IPS-18c (cell line): ENCODE data around the gene MDP1.

Experiments used
- H3K4me3 ChIP-seq: 2 replicates; pipeline ENCODE4 v1.7.0; 2013; ENCODE audit warnings: low read depth, mild to moderate bottlenecking, low read length, moderate library complexity; ENCODE audit not compliant: insufficient read depth
- H3K9me3 ChIP-seq: one replicate; pipeline ENCODE4 v1.6.1; 2013; ENCODE audit warnings: mild to moderate bottlenecking, low read length, moderate library complexity; ENCODE audit not compliant: control insufficient read depth, insufficient read depth

MDP1 gene

DNA sequence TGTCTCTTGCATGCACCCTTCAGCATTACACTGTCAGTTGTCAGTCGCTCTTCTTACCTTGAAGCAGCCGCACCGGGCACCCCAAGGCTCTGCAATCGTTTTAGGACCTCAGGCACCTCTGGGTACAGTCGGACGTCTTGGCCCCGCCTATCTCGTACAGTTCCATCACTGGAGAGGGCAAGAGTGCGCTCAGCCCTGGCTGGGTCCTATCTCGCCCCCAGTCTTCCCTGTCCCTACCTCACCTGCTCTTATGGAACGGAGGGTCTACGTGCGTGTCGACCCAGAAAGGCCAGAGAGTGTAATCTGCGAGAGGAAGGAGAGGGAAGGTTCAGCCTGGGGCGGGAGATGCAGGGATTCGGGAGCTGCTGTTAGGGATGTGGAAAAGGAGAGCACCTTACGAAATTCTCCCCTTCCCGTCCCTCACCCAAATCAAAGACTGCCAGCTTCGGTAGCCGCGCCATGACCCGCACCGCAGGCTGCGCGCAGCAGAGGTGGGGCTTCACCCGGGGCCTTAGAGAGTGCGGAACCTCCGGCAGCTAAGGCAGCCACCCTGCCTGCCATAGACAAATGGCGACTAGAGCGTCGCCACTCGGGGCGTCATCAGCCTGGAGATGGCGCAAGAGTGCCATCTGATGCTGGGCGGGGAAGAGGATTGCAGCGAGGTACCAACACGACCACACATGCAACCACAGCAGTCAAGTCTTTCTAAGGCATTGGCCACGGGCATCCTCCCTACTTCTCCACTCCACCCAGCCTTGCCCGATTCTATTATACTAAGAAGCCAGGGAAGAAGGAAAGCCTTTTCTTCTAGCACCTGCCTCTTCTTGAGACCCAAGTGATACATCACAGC is at the start of gene MDP1:
MDP1 (minus strand) TSS at position 572 of the 850 bp plus-strand sequence; CDS start at position 461, 111 bp downstream.
- Histone ChIP-seq H3K4me3 (peak within 1 kb of the TSS; percentile 94), H3K9me3 (no peaks in the 10 kb centered on the region)

DNA sequence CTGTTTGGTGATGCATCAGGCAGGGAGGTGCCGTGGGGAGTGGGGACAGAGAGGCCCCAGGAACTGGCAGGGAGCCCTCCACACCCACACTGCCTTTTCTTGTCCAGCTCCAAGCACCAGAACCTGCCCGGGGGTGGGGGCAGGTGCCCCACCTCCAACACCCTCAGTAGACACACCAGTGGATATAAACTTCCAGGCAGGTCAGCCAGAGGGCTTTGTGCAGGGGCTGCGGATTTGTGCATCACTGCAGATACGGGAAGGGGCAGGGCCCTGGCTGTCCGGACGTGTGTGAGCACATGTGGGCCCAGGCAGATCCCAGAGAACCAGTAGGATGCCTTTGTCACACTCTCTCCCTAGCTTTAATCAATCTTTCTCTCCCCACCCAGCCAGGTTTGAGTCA is 48.4 kb upstream of the MDP1 start:
- H3K4me3 ChIP-seq, result no peak overlapping the region
- no peaks in the 10 kb centered on the region for H3K9me3 ChIP-seq

DNA sequence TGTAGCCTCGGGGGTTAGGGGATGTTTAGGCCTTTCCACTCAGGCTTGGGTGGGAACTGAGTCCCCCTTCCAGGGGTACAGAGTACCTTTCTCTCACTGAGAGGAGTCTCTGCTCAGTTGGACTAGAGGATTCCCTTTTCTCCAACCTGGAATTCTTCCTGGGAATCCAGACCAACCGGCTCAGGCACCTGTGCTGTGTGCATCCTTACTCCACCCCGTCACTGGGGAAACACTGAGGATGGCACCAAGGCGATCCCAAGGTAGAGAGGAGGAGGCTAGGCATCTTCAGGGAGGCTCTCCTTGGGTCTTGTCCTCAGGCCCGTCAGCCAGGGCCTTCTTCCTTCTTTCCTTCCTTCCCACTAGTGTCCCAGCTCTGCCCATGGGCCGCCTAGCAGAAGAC is 48.0 kb upstream of the MDP1 start:
- Histone ChIP-seq H3K9me3 (no peaks in the 10 kb centered on the region), H3K4me3 (no peak overlapping the region)

DNA sequence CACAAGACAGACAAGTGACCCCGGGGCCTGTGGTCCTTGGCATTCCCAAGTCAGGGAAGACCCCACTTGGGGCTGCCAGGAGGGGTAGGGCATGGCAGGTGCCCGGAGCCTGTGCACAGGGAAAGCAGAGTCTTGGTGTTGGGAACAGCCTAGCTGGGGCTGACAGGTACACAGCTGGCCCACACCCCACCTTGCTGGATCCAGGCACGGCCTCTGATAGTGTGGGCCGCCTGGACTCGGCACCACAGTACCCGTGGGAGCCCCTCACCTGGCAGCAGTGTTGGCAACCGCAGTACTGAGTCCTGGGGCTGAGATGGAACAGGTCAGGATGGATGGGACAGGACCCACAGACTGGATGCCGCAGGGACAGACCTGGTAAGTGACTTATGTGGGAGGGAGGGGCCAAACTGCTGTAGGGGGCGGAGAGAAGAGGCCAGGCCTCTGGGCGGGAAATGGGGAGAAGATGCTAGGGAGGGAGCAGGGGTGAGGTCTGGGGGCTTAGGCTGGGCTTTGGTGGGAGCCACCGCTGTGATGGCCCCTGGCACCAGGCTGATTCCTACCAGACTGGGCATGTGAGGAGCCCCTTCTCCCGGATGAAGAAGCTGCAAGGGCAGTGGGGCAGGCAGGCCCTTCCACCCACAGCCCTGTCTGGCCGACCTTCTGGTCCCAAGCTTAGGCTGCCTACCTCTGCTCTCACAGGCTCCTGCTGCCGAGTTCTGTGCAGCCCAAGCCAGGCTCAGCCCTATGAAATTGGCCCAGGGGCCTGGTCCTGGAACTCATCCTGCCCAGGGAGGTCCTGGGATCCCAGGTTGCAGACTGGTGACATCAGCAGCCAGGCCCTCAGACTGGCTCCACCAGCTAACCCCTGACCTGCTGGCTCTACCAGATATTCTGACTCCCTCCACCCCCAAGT is 47.2 kb upstream of the MDP1 start, which contains the start of gene TGM1:
TGM1 (minus strand) TSS at position 357 of the 913 bp plus-strand sequence. CDS start 825 bp downstream, outside the sequence.
- Histone ChIP-seq H3K9me3 (no peaks in the 10 kb centered on the region), H3K4me3 (no peak within 1 kb of the TSS)

DNA sequence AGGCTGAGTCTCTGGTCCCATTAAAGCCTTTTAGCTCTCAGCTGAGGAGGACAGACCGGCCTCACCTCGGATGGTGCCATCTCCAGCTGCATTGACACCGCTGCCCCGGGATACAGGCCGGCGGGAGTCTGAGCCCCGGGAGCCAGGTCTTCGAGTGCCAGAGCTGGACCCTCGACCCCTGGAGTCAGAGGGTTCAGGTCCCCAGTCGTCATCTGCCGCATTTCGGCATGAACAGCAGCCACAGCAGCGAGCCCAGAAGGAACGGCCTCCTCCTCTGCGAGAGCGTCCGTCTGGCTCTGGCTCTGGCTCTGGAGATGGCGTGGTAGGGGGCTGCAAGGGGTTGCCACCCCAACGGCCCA is 46.1 kb upstream of the MDP1 start:
- Histone ChIP-seq H3K4me3 (no peak overlapping the region), H3K9me3 (no peaks in the 10 kb centered on the region)

DNA sequence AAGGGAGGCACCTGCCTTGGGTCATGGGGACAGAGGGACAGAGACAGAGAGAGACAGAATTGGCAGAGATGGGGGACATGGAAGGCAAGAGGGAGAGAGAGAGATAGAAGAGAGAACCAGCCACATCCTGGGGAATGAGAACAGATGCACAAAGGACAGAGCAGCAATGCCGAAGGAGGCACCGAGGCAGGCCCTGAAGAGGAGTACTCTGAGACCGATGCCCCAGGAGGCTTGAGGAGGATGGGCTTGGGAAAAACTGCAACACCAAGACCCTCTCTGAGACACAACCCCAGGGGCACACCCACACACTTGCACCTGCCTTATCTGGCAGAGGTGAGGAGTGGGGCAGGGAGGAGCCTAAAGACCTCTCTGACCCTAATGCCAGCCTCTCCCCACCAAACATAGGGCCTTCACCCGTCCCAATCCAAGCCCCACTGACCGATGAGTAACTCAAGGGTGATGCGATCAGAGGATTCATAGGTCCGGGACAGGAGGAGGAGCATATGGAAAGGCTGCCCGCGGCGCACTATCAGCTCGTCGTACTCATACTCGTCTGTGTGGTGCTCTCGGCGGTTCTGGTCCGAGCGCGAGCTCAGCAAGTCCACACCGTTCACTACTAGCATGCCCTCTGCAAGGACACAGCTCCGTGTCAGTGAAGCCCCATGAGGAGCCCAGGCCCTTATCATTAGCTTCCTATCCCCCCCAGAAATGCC is 45.5 kb upstream of the MDP1 start:
- H3K4me3 ChIP-seq, result no peak overlapping the region
- H3K9me3 ChIP-seq, result no peaks in the 10 kb centered on the region

DNA sequence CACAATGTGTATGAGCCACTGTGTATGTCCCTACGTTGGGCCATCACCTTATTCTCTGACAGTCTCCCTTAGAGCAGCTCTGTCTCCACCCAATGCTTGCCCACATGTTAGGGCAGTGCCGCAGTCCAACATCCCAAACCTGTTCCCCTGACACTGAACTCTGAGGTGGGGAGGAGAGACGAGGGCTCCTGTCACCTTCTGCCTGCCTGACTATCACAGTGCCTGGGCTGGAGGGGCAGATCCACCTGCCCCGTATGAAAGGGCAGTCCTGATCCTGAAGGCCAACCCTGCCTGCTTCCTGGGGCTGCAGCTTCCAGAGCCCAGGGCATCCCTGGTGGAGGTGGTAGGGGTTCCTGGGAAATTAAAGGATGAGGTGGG is 44.9 kb upstream of the MDP1 start:
- no peak overlapping the region for H3K4me3 ChIP-seq
- H3K9me3 ChIP-seq, result no peaks in the 10 kb centered on the region

DNA sequence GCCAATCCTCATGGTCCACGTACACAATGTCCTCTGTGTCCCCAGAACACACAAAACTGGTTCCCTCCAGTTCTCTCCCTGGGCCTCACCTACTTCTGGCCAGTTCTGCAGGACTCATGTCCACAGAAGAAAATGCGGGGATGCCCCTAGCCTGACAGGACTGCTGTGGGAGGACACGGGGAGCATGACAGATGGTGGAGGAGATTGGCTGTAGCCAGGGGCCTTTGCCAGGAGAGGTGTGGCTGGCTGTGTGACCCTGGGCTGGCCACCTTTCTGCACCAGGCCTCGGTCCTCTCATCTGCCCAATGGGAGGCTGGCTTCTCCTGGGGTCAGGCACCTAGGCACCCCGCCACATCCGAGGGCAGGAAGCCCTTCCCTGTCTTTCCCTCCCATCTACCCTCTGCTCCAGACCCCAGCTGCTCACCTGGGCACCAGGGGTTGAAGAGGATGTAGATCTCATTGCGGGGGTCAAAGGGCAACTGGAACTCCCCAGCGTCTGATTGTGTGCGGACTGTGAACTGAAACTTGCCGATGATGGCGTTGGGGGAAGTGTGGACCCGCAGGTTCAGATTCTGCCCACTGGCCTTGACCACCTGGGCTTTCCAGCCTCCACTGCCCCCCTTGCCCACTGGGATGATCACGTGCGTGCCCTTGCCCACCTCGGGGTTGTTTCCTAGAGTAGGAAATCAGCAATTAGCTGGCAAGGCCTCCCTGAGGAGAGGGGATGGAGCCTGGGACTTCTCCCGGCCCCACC is 44.3 kb upstream of the MDP1 start:
- no peaks in the 10 kb centered on the region for H3K9me3 ChIP-seq
- no peak overlapping the region for H3K4me3 ChIP-seq

DNA sequence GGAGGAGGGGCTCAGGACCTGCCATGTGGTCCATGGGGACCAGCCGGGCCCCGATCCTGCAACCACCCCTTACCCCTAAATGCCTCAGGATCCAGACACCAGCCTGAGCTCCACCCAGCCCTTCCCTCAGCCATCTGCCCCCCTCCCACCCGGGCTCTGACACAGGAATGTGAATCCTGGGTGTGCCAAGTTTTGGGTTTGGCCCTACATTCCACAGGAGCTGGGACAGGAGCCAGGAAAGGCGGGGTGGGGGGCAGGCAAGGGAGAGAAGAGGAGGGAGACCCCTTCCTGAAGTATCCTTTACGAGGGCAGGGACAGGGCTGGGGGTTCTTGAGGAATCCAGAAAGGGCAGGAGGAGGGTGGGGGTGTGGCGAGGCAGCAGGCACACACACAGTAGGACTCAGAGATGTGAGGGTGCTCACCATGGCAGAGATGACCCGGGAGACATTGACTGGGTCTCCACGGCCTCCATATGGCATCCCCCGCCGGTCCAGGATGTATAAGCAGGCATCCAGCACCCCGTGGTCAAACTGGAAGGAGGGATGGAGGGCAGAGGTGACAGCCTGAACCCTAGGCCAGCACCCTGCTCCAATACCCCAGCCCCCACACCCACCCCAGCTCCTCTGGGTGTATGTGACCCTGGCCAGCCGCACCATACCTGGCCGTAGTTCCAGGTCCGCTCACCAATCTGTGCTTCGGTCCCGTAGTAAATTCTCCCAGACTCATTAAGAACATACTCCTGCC is 43.6 kb upstream of the MDP1 start:
- Histone ChIP-seq H3K9me3 (no peaks in the 10 kb centered on the region), H3K4me3 (no peak overlapping the region)

DNA sequence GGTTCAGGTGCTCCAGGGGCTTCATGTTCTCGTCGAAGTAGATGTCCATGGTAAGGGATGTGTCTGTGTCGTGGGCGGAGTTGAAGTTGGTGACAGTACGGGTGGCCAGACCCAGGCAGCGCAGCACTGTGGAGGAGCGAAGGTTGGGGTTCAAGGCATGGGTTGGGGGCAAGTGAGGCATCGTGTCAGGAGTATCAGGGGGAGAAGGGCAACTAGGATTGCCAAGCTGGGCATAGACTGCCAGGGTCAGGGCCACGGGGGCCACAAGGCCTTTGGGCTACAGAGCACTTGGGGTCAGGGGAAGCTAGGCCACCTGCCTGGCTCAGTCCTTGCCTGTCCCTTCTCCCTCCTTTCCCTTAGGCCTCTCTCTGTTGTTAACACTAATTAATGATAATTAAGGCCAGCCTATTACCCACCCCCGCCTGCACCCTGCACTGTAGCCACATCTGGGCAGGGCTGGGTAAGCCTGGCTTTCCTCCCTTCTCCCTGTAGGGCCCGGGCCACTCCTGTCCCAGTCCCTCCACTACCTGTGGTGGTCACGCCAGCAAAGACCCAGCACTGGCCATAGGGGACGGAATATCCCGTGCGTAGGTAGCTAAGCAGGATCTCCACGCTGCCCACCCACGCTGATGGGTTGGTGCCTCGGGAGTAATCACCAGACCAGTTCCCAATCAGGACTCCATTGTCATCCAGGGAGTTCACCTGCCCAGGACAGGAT is 42.8 kb upstream of the MDP1 start:
- H3K9me3 ChIP-seq, result no peaks in the 10 kb centered on the region
- no peak overlapping the region for H3K4me3 ChIP-seq

DNA sequence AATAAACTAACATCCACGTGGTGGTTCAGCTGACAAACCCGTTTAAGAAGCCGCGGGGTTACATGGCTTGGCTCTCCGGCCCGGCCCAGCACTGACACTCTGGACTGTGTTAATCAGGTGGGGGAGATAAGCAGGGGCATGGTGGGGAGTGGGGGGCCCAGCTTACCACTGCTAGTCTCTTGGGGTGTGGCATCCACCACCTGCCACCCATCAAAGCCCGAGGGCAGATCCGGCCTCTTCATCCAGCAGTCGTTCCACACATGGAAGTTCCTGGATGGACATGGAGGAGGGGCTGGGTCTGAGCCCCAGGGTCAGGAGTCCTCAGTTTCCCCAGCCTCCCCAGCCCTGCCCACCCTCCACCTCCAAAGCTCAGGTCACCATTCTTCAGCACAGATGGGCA is 42.3 kb upstream of the MDP1 start:
- no peak overlapping the region for H3K4me3 ChIP-seq

DNA sequence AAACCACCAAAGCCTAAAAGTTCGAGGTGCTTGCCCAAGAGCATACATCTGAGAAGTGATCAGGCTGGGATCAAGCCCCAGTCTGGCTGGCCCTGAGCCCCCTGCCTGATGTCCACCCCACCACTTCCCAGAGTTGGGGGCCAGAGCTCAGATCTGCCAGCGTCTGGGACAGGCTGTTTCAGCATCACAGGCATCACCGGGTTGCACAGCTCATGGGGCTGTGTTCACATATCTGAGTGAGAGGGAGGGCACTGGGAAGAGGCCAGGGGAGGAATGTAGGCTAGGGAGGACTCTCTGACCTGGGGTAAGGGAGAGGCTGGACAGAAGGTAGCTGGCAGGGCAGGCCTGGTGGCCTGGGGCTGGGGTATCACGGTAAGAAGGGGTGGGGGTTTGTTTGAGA is 41.1 kb upstream of the MDP1 start:
- Histone ChIP-seq H3K4me3 (no peak overlapping the region), H3K9me3 (no peaks in the 10 kb centered on the region)

More for the DNA sequence above, 42.3 kb upstream of the MDP1 start:
- H3K9me3 ChIP-seq, result no peaks in the 10 kb centered on the region

DNA sequence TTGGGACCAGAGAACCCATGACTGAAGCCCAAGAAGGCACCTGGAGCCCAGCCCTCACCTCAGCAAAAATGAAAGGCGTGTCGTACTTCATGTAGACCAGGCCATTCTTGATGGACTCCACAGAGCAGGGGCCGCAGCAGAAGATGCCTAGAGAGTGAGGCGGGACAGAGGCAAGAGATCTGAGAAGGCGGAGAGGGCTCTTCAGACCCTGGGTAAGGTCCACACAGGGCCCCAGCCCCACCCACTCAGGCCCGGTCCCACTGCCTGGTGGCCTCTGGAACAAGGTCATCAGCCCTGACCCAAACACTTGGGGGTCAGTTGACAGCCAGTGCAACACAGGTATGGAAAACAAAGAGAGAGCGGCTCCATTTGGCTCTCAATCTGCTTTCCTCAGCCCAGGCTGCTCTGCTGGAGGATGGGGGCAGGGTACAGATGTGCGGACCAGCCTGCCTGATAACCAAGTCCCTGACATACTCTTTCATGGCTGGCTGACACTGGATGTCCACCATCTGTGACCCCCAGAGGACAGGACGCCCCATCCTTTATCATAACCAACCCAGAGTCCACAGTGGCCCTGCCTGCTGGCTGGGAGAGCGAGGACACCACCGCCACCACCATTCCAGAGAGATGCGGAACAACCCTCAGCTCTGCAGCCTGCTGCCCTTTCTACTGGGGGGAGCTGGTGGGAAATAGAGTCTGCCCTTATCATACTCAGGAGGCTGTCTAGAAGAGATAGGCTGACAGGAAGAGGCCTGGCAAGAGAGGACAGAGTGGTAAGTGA is 40.3 kb upstream of the MDP1 start:
- no peak overlapping the region for H3K4me3 ChIP-seq
- no peaks in the 10 kb centered on the region for H3K9me3 ChIP-seq

DNA sequence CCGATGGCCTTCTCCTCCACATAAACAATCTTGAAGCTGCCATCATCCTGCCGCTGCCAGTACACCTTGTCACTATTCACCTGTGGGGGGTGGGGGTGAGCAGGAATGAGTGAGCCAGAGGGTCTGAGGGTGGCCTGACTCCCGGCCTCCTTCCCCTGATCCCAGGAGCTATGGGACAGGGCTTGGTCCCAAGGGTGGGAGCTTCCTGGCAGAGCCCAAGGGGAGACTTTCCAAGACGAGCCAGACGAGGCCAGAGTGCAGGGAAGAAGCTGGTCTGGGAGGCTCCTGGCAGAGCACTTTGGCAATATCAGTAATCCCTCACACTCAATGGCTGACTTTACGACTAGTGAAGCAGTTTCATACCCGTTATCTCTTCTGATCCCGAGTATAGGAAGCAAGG is 39.6 kb upstream of the MDP1 start:
- H3K4me3 ChIP-seq, result no peak overlapping the region
- H3K9me3 ChIP-seq, result no peaks in the 10 kb centered on the region
